ENCODE results near the gene ERCC4.

The ERCC4 gene

GRCh38 chr16:13999895-14000425 is 80.0 kb downstream of the ERCC4 start:
- TF ChIP-seq ZFX (IDR thresholded peaks at IDR 0.05) (no peak), CTCF (conservative IDR thresholded peaks at IDR 0.05) (no peak)
- no peak overlapping the region for H3K27ac ChIP-seq

GRCh38 chr16:14001521-14001920 is 81.6 kb downstream of the ERCC4 start:
- H3K27ac ChIP-seq, result no peak overlapping the region
- TF ChIP-seq CTCF (conservative IDR thresholded peaks at IDR 0.05) (no peak), ZFX (IDR thresholded peaks at IDR 0.05) (no peak)
